ENCODE measurements around the gene MUC16. TPM values are rescaled to one million over a fixed set of nuclear protein-coding genes. Genes with fewer than 3 reads are reported as not detected.

Gene MUC16
- total and polyA plus RNA-seq, 9 donors: 0.13 to 52.8 (median 1.6) TPM

DNA sequence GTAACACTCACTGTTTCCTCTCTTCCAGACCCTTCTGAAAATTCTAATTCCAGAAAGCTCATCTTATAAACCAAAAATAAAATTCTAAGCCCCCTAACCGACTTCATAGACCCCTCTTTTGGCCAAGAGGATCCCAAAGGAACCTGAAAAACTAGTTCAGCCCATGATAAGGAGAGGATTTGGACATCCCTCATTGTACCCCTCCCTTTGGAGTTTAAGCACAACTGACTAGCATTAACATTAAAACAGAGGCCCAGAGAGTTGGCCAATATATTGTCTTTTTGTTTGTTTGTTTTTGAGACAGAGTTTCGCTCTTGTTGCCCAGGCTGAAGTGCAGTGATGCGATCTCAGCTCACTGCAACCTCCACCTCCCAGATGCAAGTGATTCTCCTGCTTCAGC is 34.2 kb upstream of the MUC16 start:
- no peaks in the 10 kb centered on the region for H3K36me3 ChIP-seq
- H3K27ac ChIP-seq: no peak overlapping the region
- 62 to 73% (median 64%) methylated on average over 3 of the region's 3 CpGs for WGBS, 3 donors
- TF ChIP-seq EP300 (IDR thresholded peaks at IDR 0.05): no peak
- TF ChIP-seq, protein P1, sequence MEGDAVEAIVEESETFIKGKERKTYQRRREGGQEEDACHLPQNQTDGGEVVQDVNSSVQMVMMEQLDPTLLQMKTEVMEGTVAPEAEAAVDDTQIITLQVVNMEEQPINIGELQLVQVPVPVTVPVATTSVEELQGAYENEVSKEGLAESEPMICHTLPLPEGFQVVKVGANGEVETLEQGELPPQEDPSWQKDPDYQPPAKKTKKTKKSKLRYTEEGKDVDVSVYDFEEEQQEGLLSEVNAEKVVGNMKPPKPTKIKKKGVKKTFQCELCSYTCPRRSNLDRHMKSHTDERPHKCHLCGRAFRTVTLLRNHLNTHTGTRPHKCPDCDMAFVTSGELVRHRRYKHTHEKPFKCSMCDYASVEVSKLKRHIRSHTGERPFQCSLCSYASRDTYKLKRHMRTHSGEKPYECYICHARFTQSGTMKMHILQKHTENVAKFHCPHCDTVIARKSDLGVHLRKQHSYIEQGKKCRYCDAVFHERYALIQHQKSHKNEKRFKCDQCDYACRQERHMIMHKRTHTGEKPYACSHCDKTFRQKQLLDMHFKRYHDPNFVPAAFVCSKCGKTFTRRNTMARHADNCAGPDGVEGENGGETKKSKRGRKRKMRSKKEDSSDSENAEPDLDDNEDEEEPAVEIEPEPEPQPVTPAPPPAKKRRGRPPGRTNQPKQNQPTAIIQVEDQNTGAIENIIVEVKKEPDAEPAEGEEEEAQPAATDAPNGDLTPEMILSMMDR (IDR thresholded peaks at IDR 0.05): no peak
- no peak for TF ChIP-seq POLR2A (IDR thresholded peaks at IDR 0.05)
- H3K4me3 ChIP-seq: no peak overlapping the region
- intact Hi-C loops (cut with DNase I): no loop called here
- no peaks in the 10 kb centered on the region for H3K4me1 ChIP-seq (ENCODE audit: insufficient read depth)
- DNase-seq: no peak
- no peaks in the 10 kb centered on the region for H3K9me3 ChIP-seq
- H3K27me3 ChIP-seq: no peaks in the 10 kb centered on the region

- Histone ChIP-seq H3K27ac (no peak overlapping the region), H3K4me1 (ENCODE audit: insufficient read depth) (no peaks in the 10 kb centered on the region), H3K36me3 (no peaks in the 10 kb centered on the region), H3K4me3 (no peak overlapping the region), H3K9me3 (no peaks in the 10 kb centered on the region), H3K27me3 (no peaks in the 10 kb centered on the region)
- intact Hi-C loops (cut with DNase I): no loop called here
- no peak for TF ChIP-seq POLR2A (IDR thresholded peaks at IDR 0.05)
- no peak for TF ChIP-seq EP300 (IDR thresholded peaks at IDR 0.05)
- TF ChIP-seq, protein P1 (IDR thresholded peaks at IDR 0.05): no peak
- 83 to 90% (median 84%) methylated on average over 5 of the region's 5 CpGs for WGBS, 3 donors
- no peak for DNase-seq
Measured at GRCh38 chr19:9043524-9043923, 33.3 kb upstream of the MUC16 start.

GRCh38 chr19:9041023-9041422 is 30.8 kb upstream of the MUC16 start:
- Histone ChIP-seq H3K36me3 (no peaks in the 10 kb centered on the region), H3K9me3 (no peaks in the 10 kb centered on the region), H3K27me3 (no peaks in the 10 kb centered on the region), H3K4me3 (no peak overlapping the region), H3K4me1 (ENCODE audit: insufficient read depth) (no peaks in the 10 kb centered on the region), H3K27ac (no peak overlapping the region)
- intact Hi-C loops (cut with DNase I): no loop called here
- no peak for DNase-seq
- WGBS, 3 donors: 85 to 86% (median 85%) methylated on average over 8 of the region's 8 CpGs
- TF ChIP-seq, protein P1 (IDR thresholded peaks at IDR 0.05): no peak
- TF ChIP-seq EP300 (IDR thresholded peaks at IDR 0.05): no peak
- TF ChIP-seq POLR2A (IDR thresholded peaks at IDR 0.05): no peak

DNA sequence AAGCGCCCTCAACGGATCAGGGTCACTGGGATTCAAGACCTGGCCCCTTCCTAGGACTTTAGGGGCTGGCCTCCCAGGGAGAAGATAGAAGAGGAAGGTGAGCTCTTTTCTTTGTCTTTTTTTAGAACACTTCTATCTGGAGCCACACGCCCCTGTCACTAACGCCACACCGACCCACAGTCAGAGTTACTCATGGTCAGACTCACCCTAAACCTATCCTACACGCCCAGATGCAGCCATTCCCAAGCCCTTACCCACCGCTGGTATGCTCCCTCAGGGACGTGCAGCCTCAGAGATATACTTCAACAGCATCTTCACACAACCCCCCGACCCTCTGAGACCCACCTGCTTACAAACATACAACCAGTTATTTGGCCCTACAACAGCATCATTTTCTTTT is 29.9 kb upstream of the MUC16 start:
- 65 to 75% (median 69%) methylated on average over 9 of the region's 9 CpGs for WGBS, 3 donors
- no peak for TF ChIP-seq EP300 (IDR thresholded peaks at IDR 0.05)
- TF ChIP-seq, protein P1 (IDR thresholded peaks at IDR 0.05): no peak
- no peak for TF ChIP-seq POLR2A (IDR thresholded peaks at IDR 0.05)
- no peak overlapping the region for H3K4me3 ChIP-seq
- no peaks in the 10 kb centered on the region for H3K4me1 ChIP-seq (ENCODE audit: insufficient read depth)
- H3K9me3 ChIP-seq: no peaks in the 10 kb centered on the region
- intact Hi-C loops (cut with DNase I): no loop called here
- H3K36me3 ChIP-seq: no peaks in the 10 kb centered on the region
- no peaks in the 10 kb centered on the region for H3K27me3 ChIP-seq
- DNase-seq: no peak
- H3K27ac ChIP-seq: no peak overlapping the region

DNA sequence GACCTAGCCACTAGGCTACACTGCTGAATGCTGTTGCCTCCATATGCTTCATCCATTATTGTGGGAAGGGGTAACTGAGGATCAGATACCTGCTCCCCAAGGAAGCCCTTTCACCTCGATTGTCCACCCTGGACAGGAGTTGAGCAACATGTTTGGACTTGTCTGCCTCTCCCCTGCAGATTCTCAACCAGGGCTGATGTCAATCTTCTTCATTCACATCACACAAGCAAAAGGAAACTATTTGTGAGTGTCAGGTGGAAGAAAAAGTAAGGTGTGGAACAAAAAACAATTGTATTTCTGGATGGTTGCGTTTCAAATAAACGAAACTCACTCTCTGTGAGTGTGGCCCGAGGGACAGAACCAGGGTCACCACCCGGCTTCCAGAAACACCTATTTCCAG is 29.5 kb upstream of the MUC16 start:
- Histone ChIP-seq H3K27me3 (no peaks in the 10 kb centered on the region), H3K4me1 (ENCODE audit: insufficient read depth) (no peaks in the 10 kb centered on the region), H3K36me3 (no peaks in the 10 kb centered on the region), H3K9me3 (no peaks in the 10 kb centered on the region), H3K4me3 (no peak overlapping the region), H3K27ac (no peak overlapping the region)
- TF ChIP-seq, protein P1 (IDR thresholded peaks at IDR 0.05): no peak
- TF ChIP-seq POLR2A (IDR thresholded peaks at IDR 0.05) (no peak), EP300 (IDR thresholded peaks at IDR 0.05) (no peak)
- DNase-seq: no peak
- 71 to 87% (median 75%) methylated on average over 5 of the region's 5 CpGs for WGBS, 3 donors
- intact Hi-C loops (cut with DNase I): no loop called here

All from ovary (tissue), 9 donors.